Fibroblast of the conjunctiva (primary cell): Measurements from ENCODE around the gene CASP6.
"Not testable (repeated sequence)": the region's sequence is repeated elsewhere in the genome, so short reads cannot be mapped to it uniquely, and the experiment has no call there.

Experiments used
- DNase-seq: peaks from one replicate; pipeline ENCODE4 v3.0.0-alpha.2; 2010; ENCODE audit warnings: low read depth

The CASP6 gene

DNA sequence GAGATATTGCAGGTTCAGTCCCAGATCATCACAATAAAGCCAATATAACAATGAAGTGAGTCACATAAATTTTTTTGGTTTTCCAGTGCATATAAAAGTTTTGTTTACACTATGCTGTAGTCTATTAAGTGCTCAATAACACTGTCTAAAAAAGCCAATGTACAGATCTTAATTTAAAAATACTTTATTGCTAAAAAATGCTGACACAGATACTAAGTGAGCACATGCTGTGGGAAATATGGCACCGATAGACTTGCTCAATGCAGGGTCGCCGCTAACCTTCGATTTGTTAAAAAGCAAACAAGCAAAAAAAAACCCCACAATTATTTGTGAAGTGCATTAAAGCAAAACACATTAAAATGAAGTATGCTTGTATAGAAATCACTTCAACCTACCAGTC, 16.4 kb upstream of the CASP6 start:
- DNase-seq, result no peak

DNA sequence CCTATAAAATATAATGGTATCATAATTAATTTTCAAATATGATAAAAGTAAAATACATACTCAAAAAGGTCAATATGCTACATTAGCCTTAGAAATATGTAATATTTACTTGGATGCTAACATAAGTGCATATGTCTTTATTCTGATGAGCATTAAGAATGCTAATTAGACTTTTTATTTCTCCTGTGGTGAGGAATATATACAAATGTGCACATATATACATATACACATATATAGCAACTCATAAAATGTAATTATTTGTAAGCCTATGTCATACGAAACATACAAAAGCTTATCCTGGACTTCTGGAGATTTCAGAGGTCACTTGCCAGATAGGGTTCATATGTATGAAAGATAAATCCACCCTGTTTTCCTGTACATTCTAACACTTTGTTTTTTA, 15.5 kb upstream of the CASP6 start:
- no peak for DNase-seq

DNA sequence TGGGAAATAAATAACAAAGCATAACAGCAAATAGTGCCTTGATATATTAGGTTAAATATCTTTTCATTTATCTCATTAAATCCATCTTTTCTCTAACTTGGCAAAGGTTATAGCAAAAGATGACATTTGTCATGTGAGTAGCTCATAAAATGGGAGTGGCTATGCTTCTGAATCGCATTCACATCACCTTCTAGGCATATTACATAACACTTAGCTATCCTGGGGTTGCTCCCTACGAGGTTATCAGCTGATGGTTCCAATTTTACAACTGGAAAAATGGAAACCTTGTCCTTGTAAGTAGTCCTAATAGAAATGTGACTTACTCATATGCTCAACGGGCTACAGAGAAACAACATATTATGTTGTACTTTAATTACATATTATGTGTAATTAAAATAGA, 10.3 kb upstream of the CASP6 start:
- no peak for DNase-seq

DNA sequence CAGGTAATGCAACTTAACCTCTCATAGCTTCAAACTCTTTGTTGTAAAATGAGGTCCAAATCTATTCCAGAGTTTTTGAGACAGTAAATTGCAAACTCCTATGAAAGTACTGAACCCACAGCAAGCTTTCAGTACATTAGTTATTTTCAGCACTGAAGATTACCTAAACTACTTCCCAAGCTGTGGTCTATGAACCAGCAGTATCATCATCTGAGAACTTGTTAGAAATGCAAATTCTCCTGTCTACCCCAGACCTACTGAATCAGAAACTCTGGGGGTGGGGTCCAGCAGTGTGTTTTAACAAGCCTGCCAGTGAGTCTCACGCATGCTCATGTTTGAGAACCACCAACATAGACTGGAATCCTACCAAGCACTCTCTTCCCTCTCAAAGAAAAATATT, 5.7 kb upstream of the CASP6 start:
- DNase-seq, result no peak

DNA sequence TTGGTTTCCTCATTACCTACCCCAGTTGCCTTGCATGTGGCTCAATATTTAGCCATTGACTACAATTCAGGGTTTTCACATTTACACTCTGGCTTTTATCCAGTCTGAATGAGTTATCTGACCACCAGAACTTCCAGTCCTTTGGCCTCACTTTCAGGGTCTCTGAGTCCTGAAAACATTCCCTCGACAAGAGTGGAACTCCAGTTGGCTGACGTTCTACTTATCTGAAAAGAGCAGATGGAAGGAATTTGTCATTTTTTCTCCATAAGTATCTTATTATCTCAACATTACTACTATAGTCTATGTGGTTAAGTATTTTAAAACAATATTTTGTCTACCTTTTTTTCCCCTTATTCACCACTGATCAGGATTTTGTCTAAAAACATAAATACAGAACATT, 5.2 kb upstream of the CASP6 start:
- no peak for DNase-seq

DNA sequence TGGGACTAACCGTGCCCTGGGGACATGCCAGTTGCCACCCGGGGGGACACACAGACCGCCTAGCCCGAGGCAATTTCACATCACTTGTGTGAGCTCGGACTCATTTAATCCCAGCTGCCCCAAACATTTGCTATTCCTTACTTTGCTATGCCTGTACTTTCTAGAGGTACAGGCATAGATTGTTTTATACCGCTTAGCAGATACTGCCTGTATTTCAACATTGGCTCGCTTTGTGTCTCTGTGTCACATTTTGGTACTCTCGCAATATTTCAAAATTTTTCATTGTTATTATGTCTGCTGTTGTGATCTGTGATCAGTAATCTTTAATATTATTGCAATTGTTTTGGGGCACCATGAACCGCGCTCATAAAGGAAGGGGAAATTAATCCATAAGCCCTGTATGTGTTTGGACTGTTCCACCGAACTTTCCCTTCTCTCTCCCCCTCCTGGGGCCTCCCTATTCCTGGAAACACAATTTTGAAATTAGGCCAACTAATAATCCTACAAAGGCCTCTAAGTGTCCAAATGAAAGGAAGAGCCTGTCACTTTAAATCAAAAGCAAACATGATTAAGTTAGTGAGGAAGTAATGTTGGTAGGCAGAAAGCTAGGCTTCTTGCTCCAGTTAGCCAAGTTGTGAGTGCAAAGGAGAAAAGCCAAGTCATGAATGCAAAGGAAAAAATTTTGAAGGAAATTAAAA, 568 bp upstream of the CASP6 start:
- no peak for DNase-seq

DNA sequence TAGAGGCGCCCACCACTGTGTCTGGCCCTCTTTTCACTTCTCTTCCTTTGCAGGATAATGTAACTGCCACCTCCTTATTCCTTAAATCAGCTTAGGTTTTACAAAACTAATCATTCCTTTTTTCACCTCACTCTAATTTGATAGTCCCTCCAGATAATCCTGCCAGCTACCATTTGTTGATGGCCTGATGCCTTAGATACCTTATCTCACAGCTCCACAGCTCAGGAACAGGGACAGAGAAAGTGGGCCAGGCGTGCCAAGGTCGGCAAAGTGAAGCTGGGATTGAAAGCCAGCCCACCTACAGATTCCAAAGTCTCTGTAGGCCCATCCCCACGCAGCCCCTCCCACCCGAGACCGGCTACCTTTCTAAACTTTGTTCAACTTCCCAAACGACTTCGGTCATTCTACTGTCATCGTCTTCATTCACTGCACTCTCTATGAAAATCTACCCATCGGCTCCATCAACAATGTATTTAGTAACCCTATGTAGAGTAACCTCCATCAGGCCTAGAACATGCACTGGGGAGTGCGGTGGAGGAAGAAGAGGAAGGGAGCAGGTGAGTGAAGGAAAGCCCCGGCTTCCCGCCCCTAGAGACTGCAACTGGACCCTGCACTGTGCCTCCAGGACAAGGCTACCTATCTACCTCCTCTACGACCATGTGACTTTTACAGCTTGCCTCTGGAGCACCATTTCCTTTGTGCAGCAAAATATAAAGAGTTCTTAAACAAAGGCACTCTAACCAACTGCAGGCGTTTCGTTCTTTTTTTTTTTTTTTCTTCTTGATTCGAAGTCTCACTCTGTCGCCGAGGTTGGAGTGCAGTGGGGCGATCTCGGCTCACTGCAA, 1.5 kb downstream of the CASP6 start:
- DNase-seq, result no peak

DNA sequence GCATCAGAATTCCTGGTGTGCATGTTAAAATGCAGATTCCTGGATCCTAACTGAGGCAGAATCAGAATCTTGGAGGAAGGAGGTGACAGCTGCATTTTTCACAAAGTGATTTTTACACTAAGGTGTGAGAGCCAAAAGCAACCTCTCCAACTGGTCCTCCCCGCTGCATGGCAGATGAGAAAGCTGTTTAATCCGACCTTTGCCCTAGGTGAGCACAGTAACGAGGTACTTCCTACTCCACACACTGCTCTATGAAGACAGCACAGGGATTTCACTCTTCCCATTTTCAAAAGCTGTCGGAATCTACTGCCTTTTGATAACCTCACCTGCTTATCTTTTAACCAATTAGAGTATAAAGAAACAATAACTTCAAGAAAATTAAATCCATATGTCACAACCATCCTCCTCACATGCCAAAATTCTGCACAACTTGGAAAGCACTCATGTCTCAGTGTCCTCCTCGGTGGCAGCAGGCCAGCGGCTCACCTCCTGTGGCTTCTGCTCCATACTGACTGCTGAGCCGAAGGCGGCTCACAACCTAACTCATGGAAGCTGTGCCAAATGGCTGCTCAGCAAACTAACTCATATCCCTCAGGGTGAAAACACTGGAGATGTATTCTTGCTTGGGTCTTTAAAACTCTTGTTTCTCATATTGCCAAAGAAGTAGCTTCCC, 3.6 kb downstream of the CASP6 start:
- DNase-seq, result no peak

DNA sequence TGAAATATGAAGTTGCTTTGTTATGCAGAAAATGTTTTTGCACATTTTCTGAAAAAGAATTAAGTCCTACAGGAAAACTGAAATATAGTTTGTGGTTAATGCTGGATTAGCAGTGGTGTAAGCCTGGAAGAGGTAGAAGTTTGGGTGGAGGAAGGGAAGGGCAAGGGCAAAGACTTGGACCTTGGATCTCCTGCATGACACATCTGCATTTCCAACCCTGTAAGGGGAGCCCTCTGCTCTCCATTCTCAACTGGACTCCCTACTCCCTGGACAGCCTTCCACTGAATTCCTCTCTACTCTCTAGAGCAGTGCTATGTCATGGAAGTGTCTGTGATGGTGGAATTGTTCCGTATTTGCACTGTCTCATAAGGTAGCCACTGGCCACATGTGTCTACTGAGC, 4.6 kb downstream of the CASP6 start:
- no peak for DNase-seq

DNA sequence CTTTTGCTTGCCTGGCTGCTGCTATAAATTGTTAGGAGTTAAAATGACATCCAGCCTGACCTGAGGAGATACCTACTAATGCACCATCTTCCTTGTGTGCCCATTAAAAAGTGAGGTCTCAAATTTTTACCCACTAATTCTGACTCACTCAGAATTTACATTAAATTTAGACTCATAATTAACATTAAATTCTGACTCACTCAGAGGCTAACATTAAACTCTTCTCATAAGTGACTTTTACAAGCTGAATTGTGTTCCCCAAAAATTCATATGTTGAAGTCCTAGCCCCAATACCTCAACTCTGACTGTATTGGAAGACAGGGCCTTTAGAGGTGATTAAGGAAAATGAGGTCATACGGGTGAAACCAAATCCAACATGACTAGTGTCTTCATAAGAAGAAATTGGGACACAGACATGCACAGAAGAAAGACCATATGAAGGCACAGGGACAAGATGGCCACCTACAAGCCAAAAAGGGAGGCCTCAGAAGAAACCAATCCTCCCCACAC, 11.8 kb downstream of the CASP6 start:
- no peak for DNase-seq

DNA sequence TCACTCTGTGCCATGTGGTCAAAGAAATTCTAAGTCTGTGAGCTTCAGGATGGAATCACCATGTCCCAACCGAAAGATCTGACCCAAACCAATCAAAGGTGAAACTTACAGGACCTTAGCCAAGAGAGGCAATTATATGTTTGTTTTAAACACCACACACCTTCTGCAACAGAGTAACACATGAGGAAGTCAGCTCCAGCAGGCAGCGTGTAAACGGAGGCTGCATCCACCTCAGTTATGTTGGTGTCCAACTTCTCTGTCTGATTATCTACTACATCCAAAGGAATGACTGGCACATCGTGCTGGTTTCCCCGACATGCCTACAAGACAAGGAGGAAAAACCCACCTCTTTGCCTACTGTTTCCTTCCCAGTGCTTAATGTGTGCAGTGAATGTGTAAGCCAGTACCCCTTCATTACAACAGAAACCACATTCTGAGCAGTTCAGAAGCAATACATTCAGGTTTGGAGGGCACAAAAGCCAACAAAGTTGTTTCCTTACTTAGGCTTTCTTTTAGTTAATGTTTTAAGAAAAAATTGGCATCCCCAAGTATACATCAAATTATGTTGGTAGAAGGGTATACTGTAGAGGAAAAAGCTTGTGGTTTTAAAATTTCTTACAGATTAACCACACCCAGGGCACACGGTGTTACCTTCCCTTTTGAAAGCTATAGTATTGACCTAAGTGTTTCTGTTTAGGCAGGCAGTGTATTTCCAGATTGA, 12.4 kb downstream of the CASP6 start:
- DNase-seq, result no peak

DNA sequence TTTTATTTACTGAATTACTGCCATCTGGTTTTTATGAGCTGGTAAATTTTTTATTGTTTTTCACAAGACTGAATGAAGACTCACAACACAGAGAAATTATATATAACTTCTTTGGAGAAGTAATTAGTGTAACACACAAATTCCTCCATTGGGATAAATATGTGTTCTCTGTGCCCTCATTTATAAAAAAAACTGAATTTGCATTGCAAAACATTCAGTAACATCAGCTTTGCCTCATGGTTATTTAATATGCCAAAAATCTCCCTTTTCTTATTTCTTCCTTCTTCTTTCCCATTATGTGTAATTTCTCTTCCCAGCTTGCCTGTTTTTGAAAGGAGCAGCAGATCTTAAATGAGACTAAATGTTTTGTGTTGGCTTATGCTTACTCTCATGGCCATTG, 18.5 kb downstream of the CASP6 start:
- no peak for DNase-seq

DNA sequence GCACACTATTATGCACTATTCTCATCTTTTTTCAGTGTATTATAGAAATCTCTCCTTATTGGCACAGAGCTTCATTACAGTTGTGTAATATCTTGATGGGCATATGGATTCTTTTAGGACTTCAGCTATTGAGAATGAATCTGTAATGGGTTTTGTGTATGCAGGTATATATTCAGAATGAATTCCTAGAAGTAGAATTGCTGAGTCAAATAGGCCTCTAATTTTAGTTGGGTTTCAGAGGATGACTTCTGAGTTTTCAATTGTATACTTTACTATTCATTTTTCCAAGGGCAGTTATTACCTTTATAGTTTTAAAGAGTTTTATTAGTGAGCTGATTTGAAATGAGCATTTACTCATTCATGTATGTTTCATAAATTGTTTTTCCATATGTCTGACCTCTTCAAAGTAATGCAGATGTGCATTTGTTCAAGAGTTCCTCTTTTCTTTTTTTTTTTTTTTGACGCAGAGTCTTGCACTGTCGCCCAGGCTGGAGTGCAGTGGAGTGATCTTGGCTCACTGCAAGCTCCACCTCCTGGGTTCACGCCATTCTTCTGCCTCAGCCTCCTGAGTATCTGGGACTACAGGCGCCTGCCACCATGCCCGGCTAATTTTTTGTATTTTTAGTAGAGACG, 19.5 kb downstream of the CASP6 start:
- no peak for DNase-seq

DNA sequence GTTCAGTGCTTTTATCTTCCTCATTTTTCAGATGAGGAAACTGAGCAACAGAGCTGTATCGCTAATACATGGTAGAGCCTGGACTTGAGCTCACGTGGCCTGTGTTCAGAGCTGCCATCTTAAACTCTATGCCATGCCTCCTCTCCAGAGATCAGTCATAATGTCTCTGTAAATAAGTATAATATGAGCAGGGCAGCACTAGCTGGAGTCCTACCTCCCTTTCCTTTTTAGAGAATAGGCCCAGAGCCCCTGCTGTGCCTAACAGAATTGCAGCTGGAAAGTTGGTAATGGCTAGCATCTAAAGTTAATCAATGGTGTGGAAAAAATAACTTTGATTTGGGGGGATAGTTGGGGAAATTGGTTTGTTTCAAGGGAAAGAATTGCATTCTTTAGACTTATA, 20.4 kb downstream of the CASP6 start:
- no peak for DNase-seq

DNA sequence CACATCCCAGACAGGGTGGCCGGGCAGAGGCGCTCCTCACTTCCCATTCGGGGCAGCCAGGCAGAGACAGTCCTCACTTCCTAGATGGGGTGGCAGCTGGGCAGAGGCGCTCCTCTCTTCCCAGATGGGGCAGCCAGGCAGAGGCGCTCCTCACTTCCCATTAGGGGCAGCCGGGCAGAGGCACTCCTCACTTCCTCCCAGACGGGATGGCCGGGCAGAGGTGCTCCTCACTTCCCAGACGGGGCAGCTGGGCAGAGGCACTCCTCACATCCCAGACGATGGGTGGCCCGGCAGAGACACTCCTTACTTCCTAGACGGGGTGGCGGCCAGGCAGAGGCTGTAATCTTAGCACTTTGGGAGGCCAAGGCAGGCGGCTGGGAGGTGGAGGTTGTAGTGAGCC, 24.3 kb downstream of the CASP6 start:
- DNase-seq, result not testable (repeated sequence)

DNA sequence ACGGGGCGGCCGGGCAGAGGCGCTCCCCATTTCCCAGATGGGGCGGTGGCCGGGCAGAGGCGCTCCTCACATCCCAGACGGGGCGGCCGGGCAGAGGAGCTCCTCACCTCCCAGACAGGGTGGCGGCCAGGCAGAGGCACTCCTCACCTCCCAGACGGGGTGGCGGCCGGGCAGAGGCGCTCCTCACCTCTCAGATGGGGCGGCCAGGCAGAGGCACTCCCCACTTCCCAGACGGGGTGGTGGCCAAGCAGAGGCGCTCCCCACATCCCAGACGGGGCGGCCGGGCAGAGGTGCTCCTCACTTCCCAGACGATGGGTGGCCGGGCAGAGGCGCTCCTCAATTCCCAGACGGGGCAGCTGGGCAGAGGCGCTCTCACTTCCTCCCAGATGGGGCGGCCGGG, 24.8 kb downstream of the CASP6 start:
- not testable (repeated sequence) for DNase-seq

DNA sequence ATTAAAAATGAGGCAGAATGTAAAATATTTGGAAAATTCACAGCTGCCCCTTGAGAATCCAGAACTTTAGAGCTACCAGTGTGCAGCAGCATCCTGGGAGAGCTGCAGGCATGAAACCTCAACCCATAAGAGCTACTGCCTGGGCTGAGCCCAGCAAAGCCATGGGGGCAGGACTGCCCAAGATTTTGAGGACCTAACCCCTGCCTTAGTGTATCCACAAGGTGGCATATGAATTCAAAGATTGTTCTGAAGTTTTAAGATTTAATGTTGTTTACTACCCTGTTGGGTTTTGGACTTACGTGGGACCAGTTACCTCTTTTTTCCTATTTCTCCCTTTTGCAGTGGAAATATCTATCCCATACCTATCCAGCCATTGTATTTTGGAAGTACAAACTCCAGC, 26.4 kb downstream of the CASP6 start:
- DNase-seq, result no peak

DNA sequence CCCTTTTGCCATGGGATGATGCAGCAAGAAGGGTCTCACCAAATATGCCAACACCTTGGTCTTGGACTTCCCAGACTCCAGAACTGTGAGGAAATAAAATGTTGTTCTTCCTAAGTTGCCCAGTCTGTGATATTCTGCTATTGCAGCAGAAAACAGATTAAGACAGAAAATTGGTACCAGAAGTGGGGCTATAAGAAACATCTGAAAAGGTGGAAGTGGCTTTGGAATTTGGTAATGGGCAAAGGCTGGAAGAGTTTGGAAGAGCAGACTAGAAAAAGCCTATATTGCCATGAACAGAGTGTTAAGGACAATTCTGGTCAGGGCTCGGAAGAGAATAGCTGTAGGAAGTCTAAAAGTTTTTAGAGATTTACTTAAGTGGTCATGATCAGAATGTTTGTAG, 27.4 kb downstream of the CASP6 start:
- DNase-seq, result no peak

DNA sequence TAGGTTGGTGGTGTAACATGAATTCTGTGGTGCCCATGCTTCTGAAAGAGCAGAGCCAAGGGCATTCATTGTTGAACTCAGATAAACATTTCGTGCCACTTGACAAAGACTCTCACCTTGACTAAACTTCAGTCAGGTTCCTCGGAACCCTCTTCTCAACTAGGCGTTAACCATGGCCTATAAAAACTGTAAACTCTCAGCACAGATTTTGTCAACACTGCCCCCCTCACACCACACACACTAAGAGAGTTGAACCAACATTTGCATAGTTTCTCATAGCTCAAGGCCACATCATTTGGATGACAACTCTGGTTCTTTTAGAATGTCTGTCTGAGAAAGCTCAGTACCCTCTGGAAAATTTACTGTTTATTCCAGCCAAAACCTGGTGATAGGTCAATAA, 28.1 kb downstream of the CASP6 start:
- DNase-seq, result no peak

DNA sequence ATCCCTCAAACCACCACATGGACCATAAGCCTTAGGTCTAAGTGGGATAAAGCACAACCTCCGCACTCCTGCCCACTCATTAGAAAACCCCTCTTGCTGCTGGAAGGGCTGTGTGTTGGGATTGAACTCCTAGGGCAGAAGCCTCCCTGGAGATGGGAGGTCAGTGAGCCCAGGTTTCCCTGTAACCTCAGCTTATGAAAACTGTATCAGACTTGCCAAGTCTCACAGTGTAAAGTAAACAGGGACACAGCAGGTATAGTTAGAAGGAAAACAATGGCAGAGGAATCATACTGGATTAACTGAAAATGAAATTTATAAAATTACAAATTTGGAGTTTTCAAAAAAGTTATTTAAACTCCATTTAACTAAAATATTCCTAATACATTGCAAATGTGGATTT, 29.9 kb downstream of the CASP6 start:
- DNase-seq, result no peak

DNA sequence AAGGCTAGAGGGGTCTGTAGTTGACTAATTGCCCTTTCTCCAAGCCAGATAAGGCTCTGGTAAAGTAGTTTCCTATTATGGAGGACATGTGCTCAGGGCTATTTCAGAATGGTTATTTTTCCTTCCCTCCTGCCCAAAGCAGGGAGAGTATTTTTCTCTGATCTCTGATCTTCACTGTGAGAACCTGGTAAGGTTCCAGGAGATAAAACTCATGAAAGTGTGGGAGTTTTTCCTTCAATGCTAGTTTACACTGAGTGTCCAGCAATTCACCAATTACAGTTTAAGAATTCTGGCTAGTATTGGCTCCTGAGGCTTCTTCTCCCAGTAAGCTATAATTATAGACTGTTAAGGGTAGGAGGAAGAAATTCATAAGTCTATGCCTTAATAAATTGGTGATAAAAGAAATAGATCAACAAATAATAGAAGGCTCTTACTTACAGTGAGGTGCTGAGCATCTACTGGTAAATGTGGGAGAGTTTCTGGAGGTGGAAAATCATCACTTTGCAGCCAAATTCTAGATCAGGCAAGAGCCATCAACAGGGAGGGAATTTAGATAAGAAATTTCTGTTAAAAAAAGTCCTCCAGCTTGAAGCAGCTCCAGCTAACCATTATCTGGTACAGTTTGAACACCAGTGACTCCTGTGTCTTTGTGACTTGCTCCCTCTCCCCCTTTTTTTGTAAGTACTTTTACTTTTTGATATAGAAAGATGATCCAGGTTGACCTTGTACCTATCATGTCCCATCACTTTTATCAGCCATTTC, 30.9 kb downstream of the CASP6 start:
- DNase-seq, result no peak
